Stimulated activated CD4-positive, alpha-beta T cell treated with anti-CD3 and anti-CD28 coated beads, Interleukin-1b, Interleukin-23, amount 100 ng/mL, for 4 hours (primary cell): ENCODE results near the gene HSD17B8.

Experiments used
- DNase-seq, 2 donors: peaks; one replicate each; pipeline ENCODE4 v3.0.0-alpha.2; 2020; ENCODE audit warnings: low read depth in 2 of 2

The HSD17B8 gene

DNA sequence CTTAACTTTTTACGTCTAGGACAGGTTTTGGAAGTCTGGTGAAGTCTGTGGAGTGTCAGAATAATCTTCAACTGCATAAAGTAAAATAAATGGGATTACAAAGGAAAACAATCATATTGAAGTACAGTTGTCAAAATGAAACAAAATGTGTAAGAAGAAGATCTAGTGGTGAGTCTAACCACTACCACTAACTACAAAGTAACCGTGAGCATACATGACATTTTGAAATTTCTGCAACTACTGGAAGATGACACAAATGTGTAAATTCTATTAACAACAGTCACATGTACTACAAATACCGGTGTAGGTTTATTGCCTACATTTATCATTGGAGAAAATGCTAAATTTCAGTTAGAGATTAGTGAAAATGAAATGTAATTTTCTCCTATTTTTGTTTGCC is 37.5 kb downstream of the HSD17B8 start:
- DNase-seq: no peak

DNA sequence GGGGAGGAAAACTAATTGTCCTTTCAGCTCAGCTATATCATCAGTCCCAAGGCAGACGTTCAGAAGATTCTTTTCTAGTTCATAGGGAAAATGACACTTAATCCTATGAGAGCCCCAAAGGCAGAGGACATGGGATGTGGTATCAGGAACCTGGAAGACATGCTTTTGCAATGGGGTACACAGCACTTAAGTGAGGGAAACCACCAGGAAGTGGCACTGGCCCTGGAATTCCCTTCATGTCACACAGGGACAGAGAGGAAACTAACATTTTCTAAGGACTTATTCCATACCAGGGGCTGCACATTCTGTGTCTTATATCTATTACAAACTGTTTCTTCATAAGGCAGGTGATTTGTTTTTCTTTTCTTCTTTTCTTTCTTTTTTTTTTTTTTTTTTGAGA is 39.0 kb downstream of the HSD17B8 start:
- DNase-seq: no peak

DNA sequence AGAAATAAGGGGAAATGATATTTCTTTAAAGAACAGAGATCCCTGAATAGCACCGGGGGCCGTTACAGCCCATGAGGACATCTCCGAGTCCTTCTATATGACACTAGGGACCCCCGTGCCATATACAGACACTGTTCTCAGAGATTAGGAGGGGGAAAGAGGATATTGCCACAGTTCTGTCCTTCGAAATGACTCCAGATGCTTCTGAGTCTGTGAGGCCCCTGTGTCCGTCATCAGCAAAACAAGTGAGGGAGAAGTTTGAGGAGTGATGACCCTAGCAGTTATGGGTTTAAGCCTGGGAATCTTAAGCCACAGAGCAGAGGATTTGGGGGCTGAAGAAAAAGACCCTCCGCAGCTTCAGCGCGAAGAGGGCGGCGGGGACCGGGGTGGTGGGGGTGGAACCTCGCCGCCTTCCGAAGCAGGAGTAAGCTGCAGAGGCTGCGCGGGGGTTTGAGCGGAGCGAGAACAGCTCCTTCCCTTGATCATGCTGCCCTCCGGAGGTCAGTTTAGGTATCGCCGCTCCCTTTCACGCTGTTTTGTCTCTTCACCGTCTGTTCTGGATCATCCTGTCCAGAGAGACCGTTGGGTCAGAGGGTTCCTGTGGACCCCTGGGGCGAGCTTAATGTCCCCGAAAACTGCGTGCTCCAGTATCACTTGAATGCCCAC is 43.7 kb downstream of the HSD17B8 start:
- peak; percentile 90 to 92 for DNase-seq

GRCh38 chr6:33248643-33248931 is 44.1 kb downstream of the HSD17B8 start:
- no peak for DNase-seq

DNA sequence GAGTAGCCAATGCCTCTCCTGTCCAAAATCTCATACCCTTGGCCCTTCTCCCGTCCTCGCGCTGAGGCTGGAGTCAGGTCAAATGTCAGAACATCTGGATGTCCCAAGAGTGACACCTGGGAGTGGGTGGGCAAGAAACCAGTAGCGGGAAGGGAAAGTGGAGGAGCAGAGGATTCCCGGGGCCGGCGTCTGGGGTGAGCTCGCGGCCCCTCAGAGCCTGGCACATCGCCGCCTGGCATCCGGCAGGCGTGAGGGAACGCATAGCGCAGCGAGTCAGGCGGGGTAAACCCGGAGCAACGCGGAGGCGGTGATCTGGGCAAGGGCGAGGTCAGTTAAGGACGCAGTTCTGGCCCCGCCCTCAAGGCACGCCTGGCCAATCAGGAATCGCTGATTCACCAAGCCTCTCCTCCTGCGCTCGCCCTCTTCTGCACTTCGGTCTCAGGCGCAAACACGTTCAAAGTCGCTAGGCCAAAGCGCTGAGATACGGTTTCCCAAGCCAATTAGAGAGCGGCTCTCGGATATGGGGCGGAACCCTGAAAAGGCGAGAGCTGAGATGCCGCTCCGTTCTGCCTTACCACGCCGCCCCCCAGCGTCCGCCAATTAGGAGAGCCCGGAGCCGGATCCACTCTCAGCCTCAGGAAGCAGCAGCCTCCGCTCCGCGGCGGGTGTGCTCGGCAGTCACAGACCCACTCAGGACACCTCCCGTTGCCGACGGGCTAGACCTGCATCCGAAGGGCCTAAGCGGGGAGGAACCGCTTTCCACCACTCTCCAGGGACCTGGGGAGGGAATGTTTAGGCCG is 44.7 kb downstream of the HSD17B8 start:
- peak; percentile 87 for DNase-seq

DNA sequence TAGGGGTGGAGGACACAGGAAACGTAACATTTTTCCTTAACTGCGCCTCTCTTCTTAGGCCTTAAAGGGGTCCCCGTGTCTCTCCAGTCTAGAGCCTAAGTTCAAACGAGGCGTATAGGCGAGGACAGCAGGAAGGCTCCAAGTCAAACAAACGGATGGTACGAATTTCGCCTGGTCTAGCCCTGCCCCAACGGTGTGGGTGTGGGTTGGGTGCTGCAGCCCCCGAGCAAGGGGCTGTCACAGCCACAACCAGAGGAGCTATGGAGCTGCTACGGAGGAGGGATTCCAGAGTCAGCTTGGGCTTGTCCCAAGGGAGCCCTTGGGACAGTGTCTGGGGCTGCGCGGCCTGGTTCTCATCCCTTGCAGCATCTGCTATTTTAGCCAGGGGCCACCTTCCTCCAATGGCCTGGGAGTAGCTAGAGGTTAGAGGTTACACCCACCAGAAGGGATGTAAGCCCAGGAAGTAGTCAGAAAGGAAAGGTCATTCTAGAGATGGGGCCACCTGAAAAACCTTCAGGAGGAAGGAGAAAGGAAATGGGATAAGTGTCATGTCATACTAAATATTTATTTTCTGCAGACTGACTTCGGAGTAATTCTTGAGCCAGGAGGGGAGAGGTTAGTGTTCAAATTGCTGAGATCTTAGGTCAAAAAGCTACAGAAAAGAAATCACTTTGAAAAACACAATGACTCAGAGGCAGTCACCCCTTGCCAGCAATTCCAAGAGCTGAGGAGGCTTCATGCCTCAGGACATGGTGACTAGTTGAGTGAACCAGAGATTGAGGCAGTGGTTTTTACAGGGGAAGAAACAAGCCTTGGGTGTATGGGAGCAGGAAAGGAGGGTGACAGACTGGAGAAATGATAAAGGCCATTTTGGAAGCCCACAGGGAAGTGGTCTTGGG is 45.5 kb downstream of the HSD17B8 start:
- no peak for DNase-seq

GRCh38 chr6:33250731-33251130 is 46.3 kb downstream of the HSD17B8 start:
- DNase-seq: no peak

GRCh38 chr6:33251395-33252012 is 47.0 kb downstream of the HSD17B8 start:
- no peak for DNase-seq

DNA sequence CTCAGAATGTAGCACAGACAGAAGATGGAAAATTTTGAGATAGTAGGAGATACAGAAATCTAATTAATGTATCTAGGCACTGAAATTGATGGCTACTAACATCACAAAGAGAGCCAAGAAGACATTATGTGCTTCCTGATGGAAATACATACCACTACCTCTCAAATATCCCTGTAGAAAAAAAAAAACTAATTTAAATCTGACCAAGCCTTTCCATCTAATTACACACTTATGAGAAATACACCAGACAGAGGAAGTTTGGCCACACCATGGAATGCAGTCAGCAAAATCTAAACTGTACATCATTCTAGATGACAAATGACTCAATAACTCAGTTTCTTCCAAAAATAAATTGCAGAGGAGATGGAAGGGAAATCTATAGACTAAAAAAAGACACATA is 48.3 kb downstream of the HSD17B8 start:
- no peak for DNase-seq

- no peak for DNase-seq
Observed at GRCh38 chr6:33254591-33254990, 50.1 kb downstream of the HSD17B8 start.
